Measurements from ENCODE around the gene ATP11A. TPM values are rescaled to one million over a fixed set of nuclear protein-coding genes. Genes with fewer than 3 reads are reported as not detected.
A peak's percentile ranks its signal among the peaks of the same experiment; 100 is the strongest.

Gene ATP11A
- polyA plus RNA-seq, 5 donors = 331 to 490 (median 383) TPM

DNA sequence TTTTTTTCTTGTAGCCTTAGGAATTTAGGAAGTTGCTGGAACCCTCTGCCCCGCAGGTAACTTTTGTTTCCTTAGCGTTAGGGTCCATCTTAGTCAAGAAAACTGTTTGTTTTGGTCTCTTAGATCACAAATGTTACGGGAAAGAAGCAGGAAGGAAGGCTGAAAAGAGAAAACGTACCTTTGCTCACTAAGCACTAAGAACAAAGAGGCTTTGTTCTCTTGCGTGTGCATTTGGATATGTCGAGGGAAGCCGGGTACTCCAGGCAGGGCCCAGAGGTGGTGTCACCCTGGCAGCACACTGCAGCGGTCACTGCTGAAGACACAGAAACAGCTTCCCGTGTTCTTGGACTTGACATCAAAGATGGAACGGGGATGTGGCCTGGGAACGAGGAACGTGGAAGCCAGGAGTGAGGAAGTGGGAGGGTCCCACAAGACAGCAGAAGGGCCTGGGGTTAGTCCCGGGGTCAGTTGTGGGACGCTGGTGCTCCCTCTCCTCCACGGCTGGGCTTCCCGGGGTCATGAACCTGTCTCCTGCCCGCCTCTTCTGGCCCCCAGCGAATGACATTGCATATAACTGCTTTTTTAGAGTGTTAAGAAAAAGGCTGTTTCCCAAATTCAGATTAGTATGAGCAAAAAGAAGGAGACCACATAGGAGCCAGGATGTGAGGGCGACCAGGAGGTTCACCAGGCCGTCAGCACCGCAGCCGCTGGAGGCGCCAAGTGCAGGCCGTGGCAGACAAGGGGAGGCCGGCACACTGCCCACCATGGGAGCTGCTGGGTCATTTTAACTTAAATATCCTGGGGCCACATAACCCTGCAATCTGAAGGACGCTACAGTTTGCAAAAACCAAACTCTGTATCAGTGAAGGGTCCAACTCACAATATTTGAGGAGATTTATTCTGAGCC is 31.6 kb downstream of the ATP11A start:
- DNase-seq = no peak

DNA sequence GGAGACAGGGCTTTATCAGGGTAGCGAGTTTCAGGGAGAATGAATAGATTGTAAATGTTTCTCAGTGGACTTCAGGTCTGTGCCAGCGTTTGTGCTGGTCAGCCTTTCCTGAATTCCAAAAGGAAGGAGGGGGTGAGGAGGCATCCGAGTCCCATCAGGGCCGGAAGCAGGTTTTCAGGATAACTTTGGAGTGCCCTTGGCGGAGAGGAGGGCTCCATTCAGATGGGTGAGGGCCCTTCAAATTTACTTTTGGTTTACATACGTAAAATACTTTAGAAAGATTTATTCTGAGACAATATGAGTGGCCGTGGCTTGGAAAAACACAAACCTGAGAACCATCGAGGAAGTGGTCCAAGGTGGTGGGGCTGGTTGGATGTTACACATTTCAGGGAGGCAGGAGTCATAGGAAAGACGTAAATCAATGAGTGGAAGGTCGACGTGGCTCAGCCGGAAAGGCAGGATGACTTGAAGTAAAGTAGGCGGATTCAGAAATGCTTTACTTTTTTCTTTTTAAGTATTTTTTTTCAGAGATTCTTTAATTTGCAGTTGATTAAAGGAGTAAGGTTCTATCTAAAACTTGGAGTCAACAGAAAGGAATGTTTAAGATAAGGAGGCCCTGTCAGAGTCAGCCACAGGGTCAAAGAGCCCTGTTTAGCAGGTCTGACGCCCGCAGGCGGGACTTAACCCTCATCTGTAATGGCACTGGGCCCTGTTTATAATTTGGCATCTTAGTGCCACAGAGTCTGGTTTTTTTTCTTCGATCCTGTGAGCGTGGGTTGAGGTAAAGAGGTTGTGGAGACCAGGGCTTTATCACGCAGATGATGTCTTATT is 32.8 kb downstream of the ATP11A start:
- peak; percentile 64 to 67 for DNase-seq

DNA sequence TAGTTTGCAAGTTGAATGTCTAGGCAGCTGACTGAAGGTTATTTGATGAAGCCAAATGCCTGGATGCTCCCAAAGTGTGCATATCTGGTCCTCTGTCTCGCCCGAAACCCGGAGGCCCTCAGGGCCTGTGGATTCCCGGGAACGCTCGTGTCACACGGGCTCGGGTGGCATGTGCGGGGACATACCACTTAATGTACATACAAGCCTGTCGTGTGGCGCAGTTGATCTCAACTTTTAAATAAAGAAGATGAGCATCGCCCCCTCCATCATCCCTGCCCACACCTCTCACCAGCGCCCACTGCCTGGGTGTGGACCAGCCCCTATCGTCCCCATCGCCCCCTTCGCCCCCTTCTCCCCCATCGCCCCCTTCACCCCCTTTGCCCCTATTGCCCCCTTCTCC is 33.9 kb downstream of the ATP11A start:
- no peak for DNase-seq

DNA sequence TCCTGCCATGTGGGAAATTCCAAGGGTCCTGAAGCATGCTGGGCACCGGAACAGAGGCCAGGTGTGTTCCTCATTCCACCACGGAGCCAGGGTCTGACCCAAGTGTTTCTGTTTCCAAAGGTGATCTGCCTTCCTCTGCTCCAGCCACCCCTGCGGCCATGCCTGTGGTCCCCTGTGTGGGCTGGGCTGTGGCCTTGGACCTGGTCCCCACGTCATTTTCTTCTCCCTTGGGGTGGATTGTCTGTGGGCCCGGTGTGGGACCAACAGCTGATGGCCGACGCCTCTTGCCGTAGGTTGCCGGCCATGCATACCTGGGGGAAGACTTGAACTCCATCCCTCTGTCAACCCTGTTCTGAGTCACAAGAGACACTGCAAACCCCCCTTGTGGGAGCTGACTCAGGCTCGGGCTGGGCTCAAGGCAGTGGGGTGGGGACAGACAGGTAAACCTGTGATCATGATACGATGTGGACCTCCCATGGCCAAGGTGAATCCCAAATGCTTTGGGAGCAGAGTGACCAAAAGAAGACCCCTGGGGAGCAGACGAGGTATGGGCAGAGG is 35.0 kb downstream of the ATP11A start:
- DNase-seq = no peak

DNA sequence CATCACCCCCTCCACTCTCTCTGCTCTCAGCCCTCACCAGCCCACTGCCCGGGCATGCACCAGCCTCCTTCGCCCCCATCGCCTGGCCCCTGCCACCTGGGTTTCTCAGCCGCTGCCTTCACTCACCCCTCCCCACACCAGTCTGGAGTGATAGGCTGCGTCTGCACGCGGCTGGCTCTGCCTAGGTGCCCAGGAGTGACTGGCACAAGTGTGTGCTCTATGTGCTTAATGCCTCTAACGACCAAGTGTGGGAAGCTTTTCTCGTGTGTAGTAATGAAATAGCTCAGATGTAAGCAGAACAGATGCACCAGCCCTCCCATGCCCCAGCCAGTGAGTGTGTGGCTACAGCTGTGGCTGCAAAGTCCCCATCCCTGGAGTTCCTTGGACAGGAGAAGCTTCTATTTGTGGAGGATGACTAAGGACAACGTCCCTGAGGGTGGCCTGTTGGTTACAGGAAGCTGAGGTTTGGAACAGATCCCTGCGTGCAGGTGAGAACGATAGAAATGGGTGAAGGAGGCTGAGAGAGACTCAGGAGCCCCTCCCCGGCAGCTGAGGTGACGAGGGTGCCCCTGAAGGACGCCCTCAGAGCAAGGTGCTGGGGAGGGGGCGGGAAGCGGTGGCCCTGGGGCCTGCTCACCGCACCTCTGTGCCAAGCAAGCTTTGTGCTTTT is 35.6 kb downstream of the ATP11A start:
- DNase-seq = no peak

DNA sequence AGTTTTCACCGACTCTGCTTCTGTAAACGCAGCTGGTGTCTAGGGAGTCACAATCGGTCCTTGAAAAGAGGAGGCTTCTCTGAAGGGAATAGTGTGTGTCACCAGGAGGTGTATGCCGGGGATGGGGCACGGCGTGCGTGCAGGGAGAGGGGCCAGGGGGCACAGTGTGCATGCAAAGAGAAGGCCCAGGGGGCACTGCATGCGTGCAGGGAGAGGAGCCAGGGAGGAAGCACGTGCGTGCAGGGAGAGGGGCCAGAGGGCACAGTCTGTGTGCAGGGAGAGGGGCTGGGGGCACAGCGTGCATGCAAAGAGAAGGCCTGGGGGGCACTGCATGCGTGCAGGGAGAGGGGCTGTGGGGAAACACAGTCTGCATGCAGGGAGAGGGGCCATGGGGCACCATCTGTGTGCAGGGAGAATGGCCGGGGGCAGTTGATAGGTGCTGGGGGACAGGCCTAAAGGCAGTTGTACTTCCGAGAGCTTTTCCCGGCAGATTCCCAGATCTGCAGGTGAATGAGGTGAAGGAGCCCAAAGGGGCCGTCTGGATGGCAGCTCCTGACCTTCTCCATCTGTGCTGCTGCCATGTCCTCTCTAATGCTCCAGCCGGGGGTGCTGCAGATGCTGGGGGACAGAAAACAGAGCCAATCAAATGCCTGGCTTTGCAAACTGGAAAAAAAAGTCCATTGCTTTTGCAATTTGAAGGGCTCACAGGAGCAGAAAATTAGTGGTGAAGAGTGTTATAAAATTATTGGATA is 36.4 kb downstream of the ATP11A start:
- no peak for DNase-seq

DNA sequence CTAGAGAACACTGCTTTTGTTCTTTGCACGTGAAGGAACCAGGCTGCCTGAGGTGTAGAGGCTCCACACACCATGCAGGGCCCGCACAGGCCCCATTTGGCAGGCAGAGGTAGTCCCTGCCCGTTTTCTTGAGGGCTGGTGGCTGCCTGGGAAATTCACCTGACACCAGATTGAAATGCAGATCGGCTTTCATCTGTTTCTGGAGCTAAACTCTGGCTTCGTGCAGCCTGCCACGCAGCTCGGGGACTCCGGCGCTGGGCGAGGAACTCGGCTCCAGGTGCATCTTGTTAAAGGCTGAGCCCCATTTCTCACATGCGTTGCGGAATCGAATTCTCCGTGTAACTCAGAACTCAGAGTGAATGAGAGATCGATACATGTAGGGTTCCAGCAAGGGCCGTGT is 37.7 kb downstream of the ATP11A start:
- no peak for DNase-seq

DNA sequence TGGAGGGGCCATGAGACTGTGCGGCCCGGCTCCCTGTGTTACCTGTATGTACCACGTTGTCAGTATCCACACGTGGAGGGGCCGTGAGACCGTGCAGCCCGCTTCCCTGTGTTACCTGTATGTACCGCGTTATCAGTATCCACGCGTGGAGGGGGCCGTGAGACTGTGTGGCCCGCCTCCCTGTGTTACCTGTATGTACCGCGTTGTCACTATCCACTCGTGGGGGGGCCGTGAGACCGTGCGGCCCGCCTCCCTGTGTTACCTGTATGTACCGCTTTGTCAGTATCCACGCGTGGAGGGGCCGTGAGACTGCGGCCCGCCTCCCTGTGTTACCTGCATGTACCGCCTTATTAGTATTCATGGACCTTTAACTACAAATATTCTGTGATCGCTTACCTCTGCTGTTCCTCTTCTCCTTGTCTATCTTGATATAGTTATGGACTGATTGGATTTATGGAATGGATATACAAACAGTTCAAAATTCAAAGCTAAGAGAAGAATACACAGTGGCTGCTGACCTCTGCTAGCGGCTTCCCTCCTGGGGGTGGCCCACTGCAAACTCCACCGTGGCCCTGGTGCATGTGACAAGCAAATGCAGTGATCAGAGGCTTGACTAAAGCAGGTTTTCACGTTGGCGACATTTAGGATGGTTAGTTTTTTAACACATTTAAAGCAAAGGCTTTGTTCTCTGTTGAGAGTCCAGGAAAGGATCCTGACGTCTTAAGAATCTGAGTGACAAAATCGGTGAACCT is 38.7 kb downstream of the ATP11A start:
- no peak for DNase-seq

DNA sequence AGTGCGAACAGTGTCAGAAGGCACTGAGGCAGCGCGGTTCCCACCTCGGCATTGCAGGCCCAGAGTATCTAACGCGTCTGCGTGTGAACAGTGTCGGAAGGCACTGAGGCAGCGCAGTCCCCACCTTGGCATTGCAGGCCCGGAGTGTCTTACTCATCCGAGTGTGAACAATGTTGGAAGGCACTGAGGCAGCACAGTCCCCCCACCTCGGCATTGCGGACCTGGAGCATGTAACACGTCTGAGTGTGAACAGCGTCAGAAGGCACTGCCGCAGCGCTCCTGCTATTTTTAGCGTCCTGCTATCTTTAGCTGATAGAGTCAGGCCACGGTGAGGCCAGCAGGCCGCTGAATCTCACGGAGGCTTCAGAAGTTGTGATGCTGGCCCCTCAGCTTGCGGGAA is 39.6 kb downstream of the ATP11A start:
- DNase-seq = no peak

DNA sequence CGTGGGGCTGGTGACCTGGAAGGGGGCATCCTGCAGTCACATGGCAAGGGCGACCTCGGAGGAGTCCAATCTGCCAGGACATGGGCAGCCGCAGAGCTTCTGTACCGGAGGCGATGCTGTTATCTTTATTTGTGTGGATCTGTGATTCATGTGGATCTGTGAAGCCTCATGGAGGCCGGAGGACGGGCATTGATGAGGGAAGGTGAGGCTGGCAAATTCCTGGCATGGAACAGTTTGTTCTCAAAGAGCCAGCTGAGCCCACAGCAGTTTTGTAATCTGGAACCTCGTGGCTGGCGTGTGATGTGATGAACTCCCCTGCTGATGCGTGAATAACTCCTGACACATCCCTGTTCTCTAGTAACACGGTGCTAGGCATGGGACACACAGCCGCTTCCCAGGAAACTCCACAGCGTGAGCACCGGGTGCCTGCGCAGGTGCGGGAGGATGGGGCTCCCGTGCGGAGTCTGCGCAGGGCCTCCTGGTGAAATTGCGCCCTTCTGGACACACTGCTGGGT is 40.4 kb downstream of the ATP11A start:
- no peak for DNase-seq

DNA sequence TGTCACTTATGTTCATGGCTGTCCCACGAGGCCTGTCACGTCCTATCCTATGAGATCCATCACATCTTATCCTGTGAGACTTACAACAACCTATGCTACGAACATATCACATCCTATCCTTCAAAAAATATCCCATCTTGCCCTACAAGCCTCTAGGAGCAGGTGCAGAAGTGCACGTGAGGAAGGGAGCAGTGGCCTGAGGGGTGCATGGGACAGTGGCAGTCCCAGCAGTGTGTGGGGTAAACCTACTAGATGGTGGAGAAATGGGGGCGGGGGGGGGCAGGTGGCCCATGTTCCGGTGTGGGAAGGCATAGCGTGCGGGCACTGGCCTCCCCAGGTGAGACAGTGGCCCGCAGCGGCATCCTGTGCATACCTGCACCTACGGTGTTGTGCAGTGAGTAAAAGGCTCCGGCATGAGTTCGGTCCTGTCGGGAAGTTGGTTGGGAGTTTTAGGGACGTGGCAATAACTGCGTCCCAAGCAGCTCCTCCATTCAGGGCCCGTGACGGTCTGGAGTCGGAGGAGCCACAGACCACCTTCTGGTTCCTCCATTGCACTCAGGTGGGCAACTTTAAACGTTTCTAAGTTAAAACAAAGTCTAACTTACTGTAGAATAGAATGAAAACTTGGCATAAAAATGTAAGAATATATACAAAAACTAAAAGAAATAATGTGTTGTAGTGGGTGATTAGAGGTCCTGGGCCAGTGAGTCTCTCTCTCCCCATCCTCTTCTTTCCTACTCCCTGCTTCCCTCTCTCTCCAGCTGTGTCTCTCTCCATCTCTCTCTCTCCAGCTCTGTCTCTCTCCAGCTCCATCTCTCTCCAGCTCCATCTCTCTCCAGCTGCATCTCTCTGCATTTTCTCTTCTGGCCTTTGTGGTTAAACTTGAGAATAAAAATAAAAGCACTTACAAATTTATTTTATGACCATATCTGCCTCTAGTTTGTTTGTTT is 42.1 kb downstream of the ATP11A start:
- no peak for DNase-seq

DNA sequence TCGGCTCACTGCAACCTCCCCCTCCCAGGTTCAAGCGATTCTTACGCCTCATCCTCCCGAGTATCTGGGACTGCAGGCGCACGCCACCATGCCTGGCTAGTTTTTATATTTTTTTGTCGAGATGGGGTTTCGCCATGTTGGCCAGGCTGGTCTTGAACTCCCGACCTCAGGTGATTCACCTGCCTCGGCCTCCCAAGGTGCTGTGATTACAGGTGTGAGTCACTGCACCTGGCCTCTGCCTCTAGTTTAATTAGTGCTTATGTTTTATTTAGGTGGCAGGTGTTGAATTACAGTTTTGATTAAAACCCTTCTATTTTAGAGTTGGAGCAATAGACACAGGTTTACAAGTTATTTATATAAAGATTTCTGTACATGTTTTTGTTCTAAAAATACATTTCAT is 42.8 kb downstream of the ATP11A start:
- no peak for DNase-seq

DNA sequence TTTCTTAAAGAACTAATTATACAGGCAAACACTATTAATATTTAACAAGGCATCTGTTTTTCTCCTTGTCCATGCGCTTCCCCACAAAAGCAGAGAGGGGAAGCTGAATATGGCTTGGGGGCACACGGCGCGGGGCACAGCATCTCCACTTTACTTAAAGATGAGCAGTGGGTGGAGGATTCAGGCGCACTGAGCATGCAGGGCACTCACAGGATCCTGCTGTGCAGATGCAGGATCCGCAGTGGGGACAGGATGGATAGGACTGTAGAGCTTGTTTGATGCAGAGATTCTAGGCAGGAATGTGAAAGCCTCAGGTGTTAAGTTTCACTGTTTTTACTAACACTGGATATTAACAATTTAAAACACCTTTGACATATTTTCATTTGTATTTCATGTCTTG is 43.3 kb downstream of the ATP11A start:
- no peak for DNase-seq

DNA sequence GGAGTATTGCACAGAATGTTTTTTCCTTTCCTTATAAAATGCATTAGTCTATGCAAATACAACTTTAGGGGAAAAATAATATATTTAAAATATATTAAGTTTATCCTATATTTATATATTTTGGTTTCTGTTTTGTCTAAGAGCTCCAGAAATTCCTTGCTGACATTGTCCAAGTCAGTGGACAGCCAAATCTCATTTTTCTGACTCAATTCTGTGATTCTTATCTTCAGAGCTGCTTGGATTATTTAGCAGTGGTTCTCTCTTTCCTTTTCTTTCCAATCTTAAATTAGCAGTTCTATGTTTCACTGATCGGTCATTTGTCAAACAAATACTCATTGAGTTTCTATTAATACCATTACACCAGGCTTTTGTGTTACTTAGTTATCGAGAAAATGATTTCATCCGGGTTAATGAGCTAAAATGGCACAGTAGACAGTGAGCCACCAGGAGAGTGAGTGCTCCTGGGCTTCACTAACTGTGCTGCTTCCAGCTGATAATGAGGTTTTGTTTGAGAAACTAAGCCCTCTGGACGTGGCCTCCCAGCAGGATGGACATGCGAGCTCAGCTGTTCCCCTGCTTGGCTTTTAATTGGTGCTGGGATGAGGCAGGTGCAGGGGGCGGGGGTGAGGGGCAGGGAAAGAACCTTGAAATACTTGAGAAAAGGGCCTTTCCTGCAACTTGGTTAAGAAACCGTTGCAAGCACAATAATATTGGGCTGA is 44.0 kb downstream of the ATP11A start:
- no peak for DNase-seq

DNA sequence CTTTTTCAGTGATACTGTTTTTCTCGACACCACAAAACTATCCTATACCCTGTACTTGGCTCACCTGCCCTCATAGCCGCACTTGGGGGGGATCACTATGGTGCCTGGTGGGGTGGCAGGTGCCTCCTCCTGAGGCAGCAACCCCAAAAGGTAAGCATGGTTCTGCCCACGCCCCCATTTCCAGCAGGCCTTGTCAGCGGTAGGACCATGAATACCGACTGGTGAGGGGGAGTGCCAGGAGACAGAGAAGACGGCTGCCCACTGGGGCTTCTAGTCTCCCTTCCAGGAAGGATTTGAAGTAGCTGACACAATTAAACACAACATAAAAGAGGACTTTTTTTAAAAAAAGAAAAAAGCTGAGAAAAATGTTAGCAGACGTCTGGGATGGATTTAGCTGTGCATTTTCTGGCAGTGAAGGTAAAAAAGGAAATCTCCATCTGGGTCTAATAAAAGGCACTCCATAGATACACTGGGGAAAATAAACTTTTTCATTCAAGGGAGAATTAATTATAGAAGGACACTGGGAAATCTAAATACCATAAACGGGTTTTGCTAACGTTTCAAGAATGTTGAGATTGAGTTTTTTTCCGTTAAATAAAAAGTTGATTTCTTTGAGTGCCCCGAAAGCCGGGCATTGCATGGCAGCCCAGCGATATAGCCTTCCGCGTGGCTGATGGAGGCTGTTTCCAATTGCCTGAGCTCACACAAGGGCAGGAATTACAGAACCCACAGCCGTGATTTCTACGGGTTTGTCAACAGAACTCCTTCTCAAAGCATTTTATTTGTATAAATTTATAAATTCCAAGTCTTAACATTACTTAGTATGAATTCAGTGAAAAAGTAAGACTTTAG is 45.1 kb downstream of the ATP11A start:
- DNase-seq = no peak

DNA sequence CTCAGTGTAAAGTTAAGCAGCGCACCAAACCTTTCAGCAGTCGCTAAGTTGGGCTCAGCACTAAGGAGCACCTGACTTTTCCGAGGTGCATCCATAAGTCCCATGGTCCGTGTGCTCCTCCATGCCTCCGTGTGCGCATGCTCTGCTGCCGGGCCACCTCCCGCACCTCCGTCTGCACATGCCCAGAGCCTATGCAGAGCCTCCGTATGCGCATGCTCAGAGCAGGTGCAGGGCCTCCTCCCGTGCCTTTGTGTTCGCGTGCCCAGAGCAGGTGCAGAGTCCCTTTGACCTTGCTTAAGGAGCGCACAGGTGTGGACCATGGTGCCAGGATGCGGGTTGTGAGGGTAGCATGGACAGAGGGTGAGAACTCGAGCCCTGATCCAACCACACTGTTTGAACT is 46.0 kb downstream of the ATP11A start:
- DNase-seq = no peak

DNA sequence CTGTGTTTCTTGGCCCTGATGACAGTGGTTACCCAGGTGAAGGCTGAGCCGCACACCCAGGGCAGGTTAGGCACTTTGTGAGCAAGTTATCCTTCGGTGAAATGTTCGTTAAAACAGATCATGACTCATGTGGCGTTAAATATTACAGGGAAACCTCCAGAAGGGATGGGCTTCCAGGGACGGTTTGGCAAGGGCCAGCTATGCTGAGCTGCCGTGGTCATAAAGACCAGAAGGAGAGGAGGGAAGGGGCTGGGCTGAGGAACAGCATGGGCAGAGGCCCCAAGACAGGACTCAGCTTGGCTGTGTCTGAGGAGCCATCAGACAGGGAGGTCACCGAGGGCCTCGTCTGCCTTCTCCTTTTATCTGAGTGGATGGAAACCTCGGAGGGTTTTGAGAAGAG is 47.5 kb downstream of the ATP11A start:
- no peak for DNase-seq
